Mucosa of gallbladder (tissue), 1 donor: ENCODE measurements around the gene RORC. TPM values are rescaled to one million over a fixed set of nuclear protein-coding genes. Genes with fewer than 3 reads are reported as not detected.
A peak's percentile ranks its signal among the peaks of the same experiment; 100 is the strongest.
"Not testable (repeated sequence)": the region's sequence is repeated elsewhere in the genome, so short reads cannot be mapped to it uniquely, and the experiment has no call there.

ENCODE experiments used
- DNase-seq: peaks from one replicate; pipeline ENCODE4 v3.0.0-alpha.2; 2020; ENCODE audit warnings: low spot score
- total RNA-seq: library from RNA; stranded (reverse); gene quantifications from one replicate; pipeline ENCODE4 v1.2.1, GENCODE V29; 2021
- donor health status: DM: no; HTN: no; CAD: no.

RORC gene
- 9.5 TPM for total RNA-seq

DNA sequence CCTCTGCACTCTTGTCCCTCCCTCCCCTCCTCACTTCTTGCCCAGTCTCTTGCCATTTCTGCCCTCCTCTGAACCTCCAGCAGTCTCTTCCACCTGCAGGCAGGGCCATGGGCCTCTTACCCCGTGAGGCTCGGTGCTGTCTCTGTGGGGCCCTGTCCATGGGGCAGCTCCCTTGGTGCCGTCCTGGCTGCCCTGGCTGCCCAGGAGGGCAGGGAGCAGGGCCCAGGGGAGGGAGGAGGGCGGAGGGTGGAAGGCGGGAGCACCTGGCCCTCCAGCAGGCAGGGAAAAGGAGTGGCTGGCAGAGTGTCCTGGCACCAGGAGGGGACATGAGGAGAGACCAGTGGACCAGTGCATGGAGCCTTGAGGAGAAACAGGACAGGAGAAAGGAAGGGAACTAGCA lies at the start of gene RORC:
Gene RORC (minus strand): TSS at position 198 of the 400 bp plus-strand sequence. CDS start 38 bp downstream, at position 160.
- DNase-seq: peak; percentile 38

DNA sequence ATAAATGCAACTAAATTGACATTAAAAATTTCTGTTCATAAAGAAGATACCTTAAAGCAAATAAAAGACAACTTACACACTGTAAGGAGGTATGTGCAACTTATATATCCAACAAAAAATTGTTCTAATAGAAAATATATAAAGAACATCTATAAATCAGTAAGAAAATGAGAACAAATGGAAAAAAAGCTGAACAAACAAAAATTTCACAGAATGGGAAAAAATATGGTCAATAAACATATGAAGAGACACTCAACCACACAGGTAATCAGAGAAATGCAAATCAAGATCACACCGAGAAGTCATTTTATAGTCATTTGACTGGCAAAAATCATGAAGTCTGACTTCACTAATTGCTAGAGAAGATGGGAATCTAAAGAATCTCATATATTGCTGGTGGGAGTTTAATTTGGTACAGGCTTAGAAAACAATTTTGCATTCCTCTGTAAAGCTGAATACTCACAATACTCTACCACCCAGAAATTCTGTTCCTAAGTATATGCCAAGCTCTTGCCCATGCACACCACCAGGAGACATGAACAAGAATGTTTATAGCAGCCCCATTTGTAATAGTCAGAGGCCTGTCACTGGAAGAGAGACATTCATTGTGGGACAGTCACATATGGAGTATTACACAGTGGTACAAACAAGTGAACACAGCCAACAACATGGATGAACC lies 44.0 kb upstream of the RORC start:
- no peak for DNase-seq

DNA sequence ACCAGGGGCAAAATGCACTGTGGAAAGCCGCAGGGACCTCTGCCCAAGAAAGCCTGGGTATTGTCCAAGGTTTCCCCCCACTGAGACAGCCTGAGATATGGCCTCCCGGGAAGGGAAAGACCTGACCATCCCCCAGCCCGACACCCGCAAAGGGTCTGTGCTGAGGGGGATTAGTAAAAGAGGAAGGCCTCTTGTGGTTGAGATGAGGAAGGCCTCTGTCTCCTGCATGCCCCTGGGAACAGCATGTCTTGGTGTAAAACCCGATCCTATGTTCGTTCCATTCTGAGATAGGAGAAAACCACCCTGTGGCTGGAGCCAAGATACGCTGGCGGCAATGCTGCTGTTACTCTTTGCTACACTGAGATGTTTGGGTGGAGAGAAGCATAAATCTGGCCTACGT lies 41.2 kb upstream of the RORC start:
- DNase-seq: not testable (repeated sequence)

DNA sequence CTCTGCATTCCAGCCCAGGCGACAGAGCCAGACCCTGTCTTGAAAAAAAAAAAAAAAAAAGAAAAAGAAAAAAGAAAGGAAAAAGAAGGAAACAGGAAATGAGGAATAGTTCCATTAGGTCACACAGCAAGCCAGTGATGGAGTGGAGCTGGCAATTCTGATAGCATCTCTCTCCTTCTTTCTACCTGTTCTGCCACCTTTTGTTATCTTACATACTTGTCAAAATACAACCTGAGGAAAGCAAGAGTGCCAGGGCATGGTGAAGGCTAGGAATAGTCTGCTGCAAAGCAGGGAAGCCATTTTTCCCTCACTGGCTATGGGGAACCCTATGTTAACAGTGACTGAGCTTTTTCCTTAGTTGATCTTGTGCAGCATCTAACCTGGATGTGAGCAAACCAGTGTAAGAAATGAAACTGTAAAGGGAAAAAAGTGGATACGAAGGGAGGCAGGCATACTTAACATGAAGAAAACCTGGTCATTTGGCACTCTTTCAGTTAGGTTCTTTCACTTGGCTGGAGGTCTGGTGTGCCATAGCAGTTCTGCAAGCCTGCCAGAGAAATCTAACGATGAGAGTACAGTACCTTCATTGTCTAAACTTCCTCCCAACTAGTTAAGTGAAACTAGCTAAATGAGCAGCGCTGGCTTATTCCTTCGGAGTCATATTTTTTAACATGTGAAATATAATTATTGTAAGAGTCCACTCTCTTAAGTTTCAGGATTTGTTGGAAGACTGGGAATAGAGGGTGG lies 39.9 kb upstream of the RORC start:
- no peak for DNase-seq

DNA sequence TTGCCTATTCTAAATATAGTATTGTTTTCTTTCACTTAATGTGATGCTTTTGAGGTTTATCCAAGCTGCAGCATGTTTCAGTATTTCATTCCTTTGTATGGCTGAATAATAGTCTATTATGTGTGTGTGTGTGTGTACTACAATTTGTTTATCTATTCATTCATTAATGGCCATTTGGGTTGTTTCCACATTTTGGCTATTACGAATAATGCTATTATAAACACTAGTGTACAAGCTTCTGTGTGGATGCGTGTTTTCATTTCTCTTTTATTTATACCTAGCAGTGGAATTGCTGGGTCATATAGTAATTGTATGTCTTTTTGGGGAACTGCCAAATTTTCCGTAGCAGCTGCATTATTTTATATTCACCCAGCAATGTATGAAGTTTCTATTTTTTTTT lies 36.9 kb upstream of the RORC start:
- no peak for DNase-seq

DNA sequence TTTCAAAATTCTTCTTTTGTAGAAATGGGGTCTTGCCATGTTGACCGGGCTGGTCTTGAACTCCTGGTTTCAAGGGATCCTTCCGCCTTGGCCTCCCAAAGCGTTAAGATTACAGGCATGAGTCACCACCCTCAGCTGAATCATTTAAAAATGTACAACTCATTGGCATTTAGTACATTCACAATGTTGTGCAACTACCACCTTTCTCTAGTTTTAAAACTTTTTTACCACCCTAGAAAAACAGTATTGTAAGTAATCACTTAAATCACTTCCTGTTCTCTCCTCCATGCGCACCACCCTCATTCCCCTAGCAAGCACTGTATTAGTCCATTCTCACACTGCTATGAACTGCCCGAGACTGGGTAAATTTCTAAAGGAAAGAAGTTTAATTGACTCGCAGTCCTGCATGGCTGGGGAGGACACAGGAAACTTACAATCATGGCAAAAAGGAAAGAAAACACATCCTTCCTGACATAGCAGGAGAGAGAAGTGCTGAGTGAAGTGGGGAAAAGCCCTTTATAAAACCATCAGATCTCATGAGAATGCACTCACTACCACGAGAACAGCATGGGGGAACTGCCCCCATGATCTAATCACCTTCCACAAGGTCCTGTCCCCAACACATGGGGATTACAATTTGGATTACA lies 36.3 kb upstream of the RORC start:
- DNase-seq: no peak

DNA sequence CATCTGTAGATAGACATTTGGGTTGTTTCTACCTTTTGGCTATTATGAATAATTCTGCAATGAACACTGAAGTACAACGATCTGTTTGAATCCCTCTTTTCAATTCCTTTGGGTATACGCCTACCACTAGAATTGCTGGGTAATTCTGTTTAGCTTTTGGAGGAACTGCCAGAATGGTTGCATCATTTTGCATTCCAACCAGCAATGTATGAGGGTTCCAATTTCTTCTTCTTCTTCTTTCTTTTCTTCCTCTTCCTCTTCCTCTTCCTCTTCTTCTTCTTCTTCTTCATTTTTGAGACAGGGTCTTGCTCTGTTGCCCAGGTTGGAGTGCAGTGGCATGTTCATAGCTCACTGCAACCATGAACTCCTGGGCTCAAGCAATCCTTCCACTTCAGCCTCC lies 35.7 kb upstream of the RORC start:
- DNase-seq: no peak

DNA sequence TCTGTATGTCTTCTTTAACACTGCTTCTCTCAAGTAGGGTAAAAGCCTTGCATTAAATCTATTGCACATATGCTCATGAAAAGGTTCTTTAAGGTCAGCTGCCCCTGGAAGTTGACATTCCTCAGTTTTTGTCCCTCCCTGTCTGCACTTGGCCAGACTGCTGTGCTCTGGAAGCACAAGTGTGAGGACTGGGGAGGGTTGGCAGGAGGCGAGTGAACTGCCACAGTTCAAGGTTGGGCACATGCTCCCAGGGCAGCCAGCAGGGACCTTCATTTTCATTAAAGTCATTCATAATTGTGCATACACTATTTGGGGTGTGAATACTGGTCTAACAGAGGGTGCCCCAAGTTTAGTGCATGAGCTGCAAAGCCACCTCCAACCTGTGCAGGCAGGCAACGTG lies 32.8 kb upstream of the RORC start:
- no peak for DNase-seq

DNA sequence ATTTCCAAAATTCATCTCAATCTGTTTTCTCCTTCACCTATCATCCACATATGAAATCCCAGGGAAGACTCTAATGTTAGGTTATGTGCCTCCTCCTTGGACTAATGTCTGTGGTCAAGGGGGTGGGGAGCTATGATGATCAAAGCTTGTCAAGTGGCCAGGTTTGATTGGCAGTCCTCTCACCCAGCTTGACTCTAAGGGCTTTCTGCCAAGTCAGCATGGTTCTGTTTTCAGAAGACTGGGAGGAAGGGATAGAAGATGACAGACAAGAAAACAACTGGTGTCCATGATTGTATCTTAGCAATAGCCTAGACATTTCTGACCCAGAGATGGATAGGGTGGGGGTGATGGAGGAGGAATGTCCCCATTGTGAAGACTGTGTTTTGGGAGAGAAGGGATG lies 31.0 kb upstream of the RORC start:
- DNase-seq: no peak

DNA sequence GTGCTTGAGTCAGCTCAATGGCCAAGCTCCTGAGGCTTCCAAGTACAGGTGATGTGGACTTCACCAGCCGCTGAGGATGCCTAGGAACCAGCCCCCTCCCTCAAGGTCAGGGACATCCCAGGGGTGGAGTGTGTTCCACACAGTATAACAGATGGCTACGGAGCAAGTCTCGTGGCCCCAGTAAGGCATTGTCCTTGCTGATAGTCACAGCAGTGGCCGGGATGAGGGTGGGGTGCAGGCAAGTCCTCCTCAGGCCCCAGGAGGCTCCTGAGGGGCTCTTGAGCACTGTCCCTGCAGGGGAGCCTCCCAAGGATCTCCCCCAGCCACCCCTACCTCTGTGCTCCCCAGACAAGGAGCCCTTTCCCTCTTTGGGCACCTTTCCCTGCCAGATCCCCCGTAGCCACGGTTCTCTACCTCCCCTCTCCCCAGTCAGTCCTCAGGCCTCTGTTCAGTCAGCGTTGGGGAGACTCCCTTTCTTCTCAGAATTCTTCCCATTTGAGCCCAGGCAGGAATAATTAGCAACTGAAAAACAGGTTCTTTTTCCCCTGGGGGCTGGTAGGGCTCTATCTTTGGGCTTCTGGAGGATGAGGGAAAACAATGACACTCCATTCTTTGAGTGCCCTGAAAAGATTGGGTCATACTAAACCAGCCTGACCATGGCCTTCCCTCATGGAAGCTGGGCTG lies 29.0 kb upstream of the RORC start:
- no peak for DNase-seq

DNA sequence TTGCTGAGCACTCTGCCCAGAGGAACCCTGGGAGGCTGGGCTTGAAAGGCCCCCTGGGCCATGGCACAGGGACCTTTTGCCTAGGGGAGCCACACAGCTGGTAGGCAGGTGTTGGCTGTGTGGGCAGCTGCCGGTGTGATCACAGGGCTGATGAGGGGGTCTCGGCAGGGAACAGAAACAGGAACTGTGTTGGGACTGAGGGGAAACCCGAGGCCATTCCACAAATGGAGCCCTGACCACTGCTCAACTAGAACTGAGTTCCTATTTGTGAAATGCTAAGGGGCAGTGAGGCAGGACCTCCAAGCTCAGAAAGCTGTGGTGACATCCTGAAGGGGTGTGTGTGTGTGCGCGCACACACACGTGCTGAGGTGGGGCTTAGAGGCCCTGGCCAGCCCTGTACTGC lies 28.3 kb upstream of the RORC start:
- no peak for DNase-seq

DNA sequence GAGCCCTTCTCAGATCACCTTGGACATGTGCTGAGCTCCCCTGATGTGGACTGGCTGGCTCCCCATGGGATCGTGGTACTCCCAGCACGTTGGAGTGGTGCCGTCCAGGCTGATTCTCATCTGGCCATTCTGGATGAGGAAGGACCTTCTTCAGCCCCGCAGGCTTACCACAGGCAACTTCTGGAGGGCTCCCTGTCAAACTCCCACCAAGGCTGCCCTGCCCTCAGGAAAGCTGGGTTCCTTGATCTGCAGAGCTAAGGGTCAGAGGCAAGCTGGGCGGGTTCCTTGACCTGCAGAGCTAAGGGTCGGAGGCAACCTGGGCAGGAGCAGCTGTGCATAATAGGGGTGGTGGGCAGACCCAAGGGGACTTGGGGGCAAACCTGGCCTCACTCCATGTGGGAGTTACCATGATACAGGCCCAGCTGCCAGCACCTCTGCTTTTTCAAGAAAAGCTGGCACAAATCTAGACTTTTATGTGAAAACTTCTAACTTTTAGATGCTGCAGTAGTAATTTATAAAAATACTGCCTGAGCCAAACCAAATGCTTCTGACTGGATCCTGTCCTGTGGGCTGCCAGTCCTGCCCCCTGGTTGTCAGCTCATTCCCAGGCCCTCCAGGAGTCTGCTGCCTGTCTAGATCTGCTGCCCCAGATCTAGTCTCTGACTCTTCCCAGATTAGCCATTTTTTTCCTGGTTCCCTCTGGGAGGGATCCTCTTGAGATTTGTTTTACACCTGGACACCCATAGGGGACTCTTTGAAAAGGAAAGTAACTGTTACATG lies 27.5 kb upstream of the RORC start:
- DNase-seq: no peak

DNA sequence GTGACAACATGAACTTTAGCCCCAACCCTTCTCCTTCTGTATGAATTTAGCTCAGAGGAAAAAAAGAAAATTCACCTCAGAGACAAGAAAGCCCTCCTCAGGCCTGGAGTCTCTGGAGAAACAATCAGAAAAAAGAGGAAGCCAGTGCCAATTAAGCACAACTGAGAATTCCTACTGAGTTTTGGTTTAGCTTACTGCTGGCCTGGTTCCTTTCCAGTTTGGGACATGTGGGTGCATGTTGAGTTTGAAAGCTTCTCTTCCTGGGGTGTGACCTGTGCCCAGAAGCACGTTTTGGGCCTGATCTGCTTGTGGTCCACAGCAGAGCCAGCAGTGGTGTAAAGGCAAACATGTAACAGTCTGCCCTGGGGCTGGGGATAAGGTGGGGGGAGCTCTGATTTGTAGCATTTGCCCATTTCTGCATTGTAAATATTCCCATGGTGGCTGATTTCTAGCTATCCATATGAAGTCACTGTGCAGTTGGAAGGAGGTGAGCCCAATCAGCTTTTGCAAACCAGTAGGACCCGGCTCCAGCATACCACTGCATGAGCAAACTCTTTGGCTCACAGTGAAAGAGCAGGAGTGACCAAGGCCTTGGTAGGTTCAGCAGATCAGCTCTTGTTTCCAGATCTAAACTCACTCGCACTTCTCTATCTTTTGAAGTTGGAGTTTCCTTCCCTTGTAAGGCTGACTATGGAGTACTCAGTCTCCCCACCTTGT lies 26.6 kb upstream of the RORC start:
- no peak for DNase-seq

DNA sequence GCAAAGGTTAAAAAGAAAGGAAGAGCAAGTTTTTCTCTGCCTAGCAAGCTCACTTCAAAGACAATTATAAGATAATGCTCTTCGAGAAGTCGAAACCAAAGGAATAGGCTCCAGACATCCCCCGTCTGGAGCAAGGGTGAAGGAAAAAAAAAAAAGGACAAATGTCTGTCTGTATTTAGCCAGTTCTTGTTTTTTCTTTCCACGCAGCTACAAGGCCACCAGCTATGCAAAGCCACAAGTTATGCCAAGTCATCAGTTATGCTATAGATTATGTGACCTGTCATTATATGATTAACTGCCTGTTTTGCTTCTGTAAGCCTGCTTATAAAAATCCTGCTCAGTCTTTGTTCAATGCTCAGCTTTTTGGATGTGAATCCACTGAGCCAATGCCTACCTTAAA lies 24.3 kb upstream of the RORC start:
- no peak for DNase-seq

DNA sequence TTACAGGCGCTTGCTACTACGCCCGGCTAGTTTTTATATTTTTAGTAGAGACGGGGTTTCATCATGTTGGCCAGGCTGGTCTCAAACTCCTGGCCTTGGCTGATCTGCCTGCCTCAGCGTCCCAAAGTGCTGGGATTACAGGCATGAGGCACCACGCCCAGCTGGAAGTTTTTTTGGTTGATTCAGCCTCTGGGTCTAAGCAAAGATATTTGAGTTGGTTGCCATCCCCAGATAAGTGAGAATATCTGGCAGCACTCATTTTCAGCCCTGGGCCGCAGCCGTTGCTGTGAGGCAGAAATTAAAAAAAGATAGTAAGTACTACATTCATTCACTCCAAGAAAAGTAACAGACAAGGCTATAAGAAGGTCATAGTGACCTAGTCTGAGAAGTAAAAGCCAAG lies 23.9 kb upstream of the RORC start:
- not testable (repeated sequence) for DNase-seq

DNA sequence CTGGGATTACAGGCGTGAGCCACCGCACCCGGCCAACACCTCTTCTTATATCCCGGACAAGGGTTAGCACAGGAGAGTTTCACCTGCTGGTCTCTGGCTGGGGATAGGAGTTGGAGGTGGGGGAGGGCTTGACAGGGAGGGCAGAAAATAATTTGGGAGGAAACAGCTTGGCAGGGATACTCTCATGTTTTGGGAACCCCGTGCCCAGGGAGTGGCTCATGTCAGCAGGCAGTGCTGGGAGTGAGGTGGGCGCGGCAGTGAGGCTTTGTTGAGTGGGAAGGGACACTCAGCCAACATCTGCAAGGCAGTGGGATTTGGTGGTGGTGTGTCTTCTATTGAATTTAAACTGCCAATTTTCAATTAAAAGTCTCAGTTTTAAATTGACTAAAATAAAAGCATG lies 23.1 kb upstream of the RORC start:
- no peak for DNase-seq

DNA sequence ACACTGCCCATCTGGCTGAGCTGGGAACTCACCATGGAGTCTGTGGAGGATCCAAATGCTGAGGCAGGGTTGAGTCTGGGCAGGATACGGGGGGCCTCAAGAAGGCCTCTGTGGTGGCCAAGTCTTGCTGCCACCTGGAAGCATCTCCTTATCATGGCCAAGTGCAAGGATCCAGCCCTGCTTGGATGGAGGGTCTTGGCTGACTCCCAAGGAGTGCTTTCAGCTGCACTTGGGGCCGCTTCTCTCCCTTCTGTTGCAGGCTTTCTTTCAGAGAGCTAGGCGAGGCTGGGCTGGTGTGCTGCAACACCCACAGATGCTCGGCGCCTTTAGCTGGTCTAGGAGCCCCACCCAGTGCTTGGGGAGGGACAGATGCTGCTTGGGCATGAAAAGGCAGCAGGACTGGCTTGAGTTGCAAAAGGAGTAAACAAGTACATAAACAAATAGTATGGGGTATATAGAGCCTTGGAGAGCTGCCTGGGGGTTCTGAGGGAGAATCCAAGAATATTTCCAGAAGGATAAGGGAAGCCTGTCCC lies 21.9 kb upstream of the RORC start, which contains the start of gene THEM5:
Gene THEM5 (minus strand): TSS at position 302 of the 533 bp plus-strand sequence. CDS start 147 bp downstream, at position 155.
- no peak for DNase-seq

DNA sequence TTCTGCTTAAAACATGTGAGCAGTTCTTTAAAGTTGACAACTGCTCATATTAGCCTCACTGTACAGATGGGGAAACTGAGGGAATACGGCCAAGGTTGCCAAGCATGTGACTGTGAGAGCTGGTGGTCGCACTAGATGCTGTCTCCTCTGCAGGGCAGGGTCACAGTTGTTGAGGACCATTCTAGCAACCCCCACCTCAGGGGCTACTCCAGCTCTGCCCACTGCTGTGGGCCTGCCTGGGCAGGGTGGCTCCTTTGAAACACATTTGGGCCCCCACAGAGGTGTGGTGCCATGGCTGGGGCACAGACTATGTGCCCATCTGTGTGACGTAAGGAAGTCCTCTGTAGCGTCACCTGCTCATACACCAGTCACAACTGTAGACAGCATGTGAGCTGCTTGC lies 21.1 kb upstream of the RORC start:
- DNase-seq: no peak

DNA sequence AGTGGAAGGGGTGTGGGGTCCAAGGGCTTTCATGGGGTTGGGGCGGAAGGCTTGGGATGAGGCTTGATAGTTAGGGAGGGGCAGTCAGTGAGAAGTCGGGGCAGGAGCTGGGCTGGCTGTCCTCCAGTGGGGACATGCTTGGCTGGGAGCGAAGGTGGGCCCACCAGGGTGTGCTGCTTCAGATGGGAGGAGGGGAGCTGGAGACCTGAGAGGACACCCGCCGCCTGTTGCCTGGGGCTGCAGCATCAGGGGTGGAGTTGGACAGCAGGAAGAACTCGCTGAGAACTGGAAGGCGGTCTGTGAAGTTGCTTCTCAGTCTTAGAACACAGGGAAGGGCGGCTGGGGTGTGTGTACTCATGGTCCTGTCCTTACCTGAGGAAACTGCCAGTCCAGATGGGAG lies 20.3 kb upstream of the RORC start:
- DNase-seq: no peak

DNA sequence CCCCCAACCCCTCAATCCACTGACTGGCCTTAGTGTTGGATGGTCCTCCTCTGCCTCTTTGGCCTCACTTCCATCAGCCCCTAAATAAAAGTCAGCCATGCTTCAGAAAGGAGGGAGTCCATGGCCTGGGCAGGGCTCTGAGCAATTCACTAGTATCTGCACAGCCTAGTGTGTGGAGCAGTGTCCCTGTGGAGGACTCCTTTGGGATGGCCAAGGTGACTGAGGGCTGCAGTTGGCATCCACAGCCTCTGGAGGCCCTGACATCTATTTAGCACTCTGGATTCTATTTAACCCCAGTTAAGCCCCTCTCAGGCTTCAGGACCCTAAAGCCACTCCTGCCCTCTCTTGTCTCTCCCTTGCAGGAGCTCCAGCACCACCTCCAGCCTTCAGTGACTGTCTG lies 18.3 kb upstream of the RORC start:
- DNase-seq: no peak

DNA sequence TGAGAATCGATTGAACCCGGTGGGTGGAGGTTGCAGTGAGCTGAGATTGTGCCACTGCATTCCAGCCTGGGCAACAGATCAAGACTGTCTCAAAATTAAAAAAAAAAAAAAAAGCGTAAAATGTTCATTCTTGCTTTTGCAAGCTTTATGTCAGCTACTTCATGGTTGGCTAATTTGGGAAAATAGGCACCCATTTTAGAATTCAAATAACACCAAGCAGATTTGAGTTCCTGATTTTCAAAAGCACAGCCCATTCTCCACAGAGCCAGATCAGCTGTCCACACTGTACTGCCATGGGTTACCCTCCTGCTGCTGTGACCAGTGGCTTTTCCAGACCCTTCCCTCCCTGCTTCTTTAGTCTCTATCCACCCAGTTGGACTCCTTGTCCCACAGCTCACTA lies 17.5 kb upstream of the RORC start:
- no peak for DNase-seq
